ENCODE data around the gene ZNF275.
"Not testable (repeated sequence)": the region's sequence is repeated elsewhere in the genome, so short reads cannot be mapped to it uniquely, and the experiment has no call there.

ZNF275 gene

DNA sequence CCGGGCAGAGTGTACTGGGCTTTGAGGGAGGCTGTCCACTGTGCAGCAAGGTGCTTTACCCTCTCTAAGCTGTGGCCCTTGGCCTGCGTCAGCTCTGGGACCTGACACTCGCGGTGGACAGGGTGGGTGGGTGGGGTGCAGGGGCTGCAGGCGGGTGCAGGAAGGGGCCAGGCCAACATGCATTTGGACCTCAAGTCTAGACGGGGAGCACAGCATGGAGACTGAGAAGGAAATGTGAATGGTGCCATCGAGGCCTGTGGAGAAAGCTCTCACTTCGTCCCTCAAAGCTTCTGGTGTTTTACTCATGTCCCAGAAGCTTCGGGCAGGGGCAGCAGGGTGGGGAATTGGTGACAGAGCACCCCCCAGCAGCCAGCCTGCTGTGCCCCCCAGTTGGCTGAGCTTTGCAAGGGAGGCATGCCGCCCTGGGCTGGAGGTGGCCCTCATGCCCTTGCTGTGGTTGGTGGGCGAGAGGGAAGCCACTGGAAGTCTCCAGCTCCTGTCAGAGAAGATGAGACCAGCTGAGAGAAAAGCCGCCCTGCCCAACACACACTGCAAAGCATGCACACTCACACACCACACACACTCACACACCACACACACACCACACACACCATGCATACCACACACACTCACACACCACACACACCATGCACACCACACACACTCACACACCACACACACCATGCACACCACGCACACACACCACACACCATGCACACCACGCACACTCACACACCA, 54.9 kb downstream of the ZNF275 start:
- DNase-seq = no peak

DNA sequence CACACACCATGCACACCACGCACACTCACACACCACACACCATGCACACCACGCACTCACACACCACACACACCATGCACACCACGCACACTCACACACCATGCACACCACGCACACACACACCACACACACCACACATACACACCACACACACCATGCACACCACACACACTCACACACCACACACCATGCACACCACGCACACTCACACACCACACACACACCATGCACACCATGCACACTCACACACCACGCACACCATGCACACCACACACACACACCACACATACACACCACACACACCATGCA, 55.5 kb downstream of the ZNF275 start:
- not testable (repeated sequence) for DNase-seq

DNA sequence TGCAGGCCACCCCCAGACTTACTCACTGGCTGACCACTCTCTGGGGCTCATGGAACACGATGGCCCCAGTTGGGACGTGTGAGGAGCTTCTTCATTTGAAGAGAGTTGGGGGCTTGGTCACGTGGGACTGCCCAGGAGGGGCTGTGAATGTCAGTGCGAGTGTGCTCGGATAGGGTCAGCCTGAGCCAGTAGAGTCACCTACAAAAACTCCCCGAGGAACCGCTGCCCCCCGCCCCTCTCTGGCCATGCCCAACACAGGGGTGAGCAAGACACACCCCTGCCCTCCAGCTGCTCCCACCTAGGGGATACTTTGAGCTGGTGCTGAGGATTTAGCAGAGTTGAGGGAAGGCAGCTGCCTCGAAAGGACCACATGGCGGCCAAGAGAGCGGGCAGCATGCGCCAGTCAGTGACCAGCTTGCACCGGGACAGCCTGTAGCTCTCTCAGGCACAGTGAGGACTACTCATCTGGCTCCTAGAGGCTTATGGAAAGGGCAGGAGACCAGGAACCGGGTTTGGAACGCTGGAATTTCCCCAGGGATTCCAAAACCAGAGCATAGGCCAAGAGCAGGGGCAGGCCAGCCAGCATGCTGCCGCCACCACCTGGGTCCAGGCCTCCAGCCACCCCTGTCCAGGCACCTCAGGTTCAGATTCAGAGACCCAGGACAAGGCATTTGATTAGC, 58.8 kb downstream of the ZNF275 start:
- no peak for DNase-seq

- DNase-seq = no peak
Measured at GRCh38 chrX:153394612-153395011, 60.7 kb downstream of the ZNF275 start.

GRCh38 chrX:153395613-153396319, 61.8 kb downstream of the ZNF275 start:
- no peak for DNase-seq

DNA sequence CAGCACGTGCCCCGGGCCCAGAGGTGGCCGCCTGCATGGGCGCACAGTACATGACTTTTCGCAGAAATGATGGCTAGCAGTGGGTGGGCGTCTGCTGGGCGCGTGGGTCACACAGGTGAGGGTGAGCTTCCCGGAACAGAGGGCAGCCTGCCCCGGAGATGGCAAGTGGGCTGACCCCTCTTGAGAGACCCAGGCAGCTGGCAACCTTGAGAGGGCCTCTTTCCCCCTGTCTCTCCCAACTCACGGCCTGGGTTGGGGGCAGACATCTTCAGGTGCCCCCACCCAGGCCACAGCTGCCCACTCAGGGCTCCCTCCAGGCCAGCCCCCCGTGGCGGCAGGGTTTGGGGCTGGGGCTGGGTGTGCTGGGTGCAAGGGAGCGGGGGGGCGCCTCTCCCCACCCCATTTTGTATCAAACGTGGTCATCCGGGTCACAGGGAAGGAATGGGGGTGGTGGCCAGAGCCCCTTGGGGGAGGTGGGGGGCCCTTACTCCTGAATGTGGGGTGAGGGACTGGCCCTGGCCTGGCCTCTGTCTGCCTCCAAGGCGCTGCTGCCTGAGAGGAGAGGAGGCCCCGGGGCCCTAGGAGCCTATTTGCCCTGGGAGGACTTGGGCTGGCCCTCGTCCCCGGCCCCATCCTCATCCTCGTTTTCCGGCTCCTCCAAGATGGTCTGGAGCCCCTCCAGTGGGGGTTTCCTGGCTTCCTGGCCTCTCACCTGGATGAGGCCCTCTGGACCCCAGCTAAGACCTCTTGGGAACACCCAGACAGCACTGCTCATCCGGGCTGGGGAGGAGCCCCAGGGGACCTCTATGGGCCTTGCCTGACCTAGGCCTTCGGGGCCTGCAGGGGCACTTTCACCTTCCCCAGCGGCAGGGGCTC, 62.6 kb downstream of the ZNF275 start:
- no peak for DNase-seq

GRCh38 chrX:153397256-153397960, 63.5 kb downstream of the ZNF275 start:
- no peak for DNase-seq

GRCh38 chrX:153398275-153398960, 64.5 kb downstream of the ZNF275 start:
- no peak for DNase-seq

DNA sequence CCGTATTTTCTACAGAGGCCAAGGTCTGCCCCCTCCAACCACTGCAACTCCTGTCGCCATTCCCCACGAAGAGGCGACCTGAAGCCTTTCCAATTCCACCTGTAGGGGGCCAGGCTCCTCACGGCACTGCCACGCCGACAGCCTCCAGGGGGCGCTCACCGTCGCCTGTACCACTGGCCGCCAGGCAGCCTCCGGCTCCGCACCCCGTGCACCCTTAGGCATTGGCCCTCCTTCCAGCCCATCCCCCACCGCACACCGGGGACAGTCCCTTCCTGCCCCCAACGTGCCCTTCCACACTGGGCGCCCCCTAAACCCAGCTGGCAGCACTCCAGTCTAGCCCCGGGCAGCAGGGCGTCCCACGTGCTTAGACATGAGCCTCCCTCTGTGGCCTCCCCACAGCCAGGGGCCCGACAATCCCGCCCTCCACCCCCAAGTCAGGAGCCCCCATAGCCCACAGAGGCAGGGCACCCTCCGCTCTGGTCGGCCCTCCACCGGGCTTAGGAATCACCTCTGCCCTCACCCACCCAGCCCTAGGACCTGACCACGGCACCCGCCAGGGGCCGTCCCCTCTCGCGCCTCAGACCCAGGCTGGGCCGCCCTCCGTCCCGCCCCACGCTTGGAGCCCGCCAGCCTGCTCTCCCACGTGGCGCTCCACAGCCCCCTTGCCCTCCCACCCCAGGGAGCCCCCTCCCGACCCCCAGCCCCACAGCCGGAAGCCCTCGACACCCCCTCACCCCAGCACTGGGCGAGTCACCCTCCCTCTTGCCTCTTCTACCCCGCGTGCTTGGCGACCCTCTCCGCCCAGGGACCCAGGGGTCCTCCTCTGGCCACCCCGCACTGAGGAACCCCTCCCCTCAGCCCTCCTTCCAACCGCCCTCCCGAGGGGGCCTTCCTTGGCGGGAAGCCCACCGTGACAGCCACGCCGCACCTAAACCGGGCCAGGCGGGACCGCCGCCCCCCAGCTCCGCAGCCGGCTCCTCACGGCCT, 66.5 kb downstream of the ZNF275 start:
- DNase-seq = no peak

DNA sequence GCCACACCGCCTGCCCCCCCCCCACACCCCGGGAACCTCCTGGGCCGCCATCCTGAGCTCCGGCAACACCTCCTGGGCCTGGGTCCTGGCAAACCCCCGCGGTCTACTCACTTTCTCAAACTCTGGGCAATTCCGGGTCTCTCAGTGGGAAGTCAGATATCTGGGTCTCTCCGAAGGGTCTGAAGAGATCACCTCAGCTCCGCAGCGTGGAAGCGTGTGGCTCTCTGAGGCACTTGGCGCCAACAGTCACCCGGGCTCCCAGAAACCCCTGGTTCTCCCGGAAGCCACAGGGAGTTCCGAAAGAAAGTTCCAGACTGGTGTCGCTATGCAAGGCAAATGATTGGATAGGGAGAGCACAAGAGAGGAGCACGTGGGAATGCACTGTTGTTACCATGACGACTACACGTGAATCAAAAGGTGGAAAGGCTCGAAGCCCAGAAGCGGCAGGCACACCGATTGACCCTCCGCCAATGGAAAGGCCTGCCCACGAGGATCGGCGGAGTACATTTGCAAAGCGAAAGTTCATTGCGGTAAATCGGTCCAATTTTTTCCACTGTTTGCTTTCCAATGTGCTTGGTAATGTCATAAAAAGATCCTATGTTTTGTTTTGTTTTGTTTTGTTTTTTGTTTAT, 67.3 kb downstream of the ZNF275 start, which contains the start of gene PNMA6E:
Gene PNMA6E (minus strand): TSS at position 218 of the 632 bp plus-strand sequence. CDS start 2,501 bp downstream, outside the sequence.
- DNase-seq = no peak

All from activated gamma-delta T cell (primary cell).